ENCODE measurements around the gene ATRNL1.

GRCh38 chr10:115514895-115515294 is 421.7 kb downstream of the ATRNL1 start:
- TF ChIP-seq CTCF (IDR thresholded peaks at IDR 0.05; ENCODE audit: low read length) (no peak), EZH2 (IDR thresholded peaks at IDR 0.05; ENCODE audit: borderline replicate concordance, low read length) (no peak)

All from OCI-LY1 (cell line).